HG03139 (cell line): Measurements from ENCODE around the gene LRIG1.

Experiments
- ATAC-seq: cut with Tn5 transposase; IDR thresholded peaks from one replicate; pipeline ENCODE4 v1.9.1; 2021; ENCODE audit not compliant: unreplicated experiment

Gene LRIG1

DNA sequence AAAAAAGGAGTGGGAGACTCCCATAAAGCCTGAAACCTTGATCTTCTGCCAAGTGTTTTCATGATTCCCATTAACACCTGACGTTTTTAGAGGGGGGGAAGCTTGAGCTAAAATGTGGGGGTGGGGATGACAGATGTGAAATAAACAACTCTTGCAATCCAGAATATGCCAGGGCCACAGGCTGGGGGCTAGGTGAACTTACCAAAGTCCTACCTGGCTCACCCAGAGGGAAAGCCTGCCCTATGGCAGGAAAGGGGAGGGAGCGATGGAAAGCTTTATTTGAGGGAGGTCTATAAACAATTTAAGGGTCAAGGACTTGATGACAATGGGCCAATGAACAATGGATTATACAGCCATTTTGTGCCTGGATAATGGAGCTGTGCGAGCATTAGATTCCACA is 108.3 kb downstream of the LRIG1 start:
- no peak for ATAC-seq

DNA sequence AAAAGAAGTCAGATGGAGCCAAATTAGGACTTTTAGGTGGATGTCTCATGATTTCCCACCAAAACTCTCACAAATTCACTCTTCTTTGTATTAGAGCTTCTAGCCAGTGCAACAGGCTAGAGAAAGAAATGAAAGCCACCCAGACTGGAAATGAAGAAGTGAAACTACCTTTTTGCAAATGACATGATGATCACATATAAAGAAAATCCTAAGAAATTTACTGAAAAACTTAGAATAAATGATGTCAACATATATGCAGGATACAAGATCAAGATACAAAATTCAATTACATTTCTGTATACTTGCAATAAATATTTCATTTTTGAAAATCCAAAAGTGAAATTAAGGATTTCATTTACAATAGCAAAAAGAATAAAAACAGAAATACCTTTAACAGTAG is 110.8 kb downstream of the LRIG1 start:
- ATAC-seq, result no peak

DNA sequence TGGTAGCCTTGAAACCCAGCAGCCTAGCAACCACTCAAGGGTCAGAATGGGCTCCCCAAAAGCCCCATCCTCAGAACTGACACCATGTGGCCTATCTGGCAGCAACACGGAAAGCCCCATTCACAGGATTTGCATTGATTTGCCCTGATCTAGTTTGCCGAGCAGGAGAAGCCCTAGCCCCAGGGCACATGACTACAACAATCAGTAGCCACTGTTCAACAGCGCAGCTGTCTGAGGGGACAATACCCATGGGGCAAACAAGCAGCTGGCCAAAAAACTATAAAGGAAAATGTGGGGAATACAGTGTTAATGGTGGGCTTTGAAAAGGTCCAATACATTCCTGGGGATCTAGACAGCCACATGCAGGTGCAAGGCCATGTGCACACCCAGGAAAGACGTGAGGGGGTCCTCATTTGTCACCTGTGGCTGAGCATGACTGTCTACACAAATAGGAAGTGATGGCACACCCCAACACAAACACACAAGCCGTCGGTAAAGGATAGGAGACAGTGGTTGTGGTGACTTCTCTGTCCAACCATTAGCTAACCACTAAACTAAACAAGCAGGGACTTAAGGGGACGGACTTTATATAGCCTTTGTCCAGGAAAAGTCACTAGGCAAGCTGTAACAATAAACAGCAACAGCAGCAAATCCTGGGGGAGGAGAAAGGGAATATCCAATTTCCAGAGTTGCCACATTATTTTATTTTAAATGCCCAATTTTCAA is 113.7 kb downstream of the LRIG1 start:
- peak; percentile 32 for ATAC-seq

DNA sequence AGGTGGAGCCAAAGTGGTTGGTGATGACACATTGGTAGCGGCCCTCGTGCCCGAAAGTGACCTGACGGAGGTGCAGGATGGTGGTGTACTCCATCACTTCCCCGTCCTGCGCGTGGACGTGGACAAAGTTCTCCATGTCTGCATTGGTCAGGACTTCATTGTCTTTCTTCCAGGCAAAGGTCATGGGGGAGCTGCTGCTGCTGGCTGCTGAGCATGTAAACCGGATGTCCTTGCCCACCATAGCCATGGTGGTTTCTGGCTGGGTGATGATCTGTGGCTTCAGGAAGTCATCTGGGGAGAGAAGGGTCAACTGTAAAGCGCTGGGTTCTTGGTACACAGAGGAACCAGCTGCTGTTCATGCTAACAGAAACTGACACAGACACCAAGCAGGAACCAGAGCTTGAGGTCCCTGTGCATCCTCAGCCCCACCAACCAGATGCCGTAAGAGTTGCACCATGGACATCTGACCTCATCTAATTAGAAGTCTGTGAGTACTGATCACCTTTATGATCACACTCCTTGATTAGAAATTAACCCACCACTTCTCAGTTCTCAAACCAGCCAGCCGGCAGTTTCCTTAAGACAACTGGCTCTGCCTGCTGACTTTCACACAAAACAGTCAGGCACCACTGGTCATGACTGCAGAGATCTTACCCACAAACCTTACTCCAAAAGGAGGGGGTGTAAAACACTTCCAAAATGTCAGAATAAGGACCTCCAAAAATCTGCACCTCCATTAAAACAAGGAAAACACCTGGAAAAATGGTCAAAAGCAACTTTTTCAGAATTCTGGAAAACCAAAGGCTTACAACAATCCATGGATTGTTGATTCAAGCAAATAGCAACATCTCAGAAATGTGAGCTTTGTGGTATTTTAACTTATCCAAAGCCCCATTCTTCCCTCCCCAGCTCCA is 114.6 kb downstream of the LRIG1 start:
- peak; percentile 86 for ATAC-seq

DNA sequence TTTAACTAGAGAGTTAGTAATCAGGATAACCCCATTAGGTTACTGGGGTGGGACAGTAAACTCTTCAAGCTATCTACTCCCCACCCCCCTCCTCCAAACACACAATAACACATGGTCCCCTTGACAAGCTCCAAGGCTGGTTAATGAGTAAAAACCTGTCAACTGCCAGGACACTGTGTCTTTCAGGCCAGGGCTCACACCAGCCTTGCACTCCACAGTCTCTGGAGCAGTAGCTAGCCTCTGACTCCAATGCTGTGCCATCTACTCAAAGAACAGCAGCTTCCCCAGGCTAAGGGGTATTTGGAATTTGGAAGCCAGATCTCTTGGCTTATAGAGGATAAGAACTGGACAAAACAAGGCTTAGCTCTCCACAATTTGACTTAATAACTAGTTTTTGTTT is 115.8 kb downstream of the LRIG1 start:
- ATAC-seq, result no peak

DNA sequence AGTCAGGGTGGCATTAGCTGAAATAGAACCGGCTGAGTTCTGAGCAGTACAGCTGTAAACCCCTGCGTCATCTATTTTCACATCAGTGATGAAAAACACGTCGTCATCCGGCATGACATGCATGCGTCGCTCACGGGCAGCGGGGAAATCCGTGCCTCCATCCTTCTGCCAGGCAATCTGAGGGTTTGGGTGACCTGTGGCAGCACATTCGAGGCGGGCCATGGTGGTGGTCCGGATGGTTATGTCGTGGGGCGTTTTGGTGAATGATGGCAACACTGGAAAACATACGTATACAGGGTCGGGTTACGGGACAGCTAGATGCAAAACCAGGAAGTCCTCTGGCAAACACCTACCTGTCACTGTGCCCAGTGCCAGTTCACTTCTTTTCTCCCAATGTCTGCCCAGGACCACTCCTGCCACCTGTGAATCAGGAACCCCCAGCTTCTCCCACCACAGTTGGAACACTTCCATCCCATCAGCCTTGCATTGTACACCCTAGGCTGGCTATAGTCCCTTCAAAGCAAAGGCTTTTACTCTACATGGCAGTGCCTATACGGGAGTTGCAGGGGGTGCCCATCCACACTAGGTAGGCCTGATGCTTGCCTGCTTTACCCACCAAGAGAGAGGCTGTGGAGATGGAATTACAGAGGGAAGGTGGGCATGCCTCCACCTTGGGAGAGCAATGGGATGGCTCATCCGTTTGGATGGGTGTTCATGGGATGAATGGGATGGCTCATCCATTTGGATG is 116.7 kb downstream of the LRIG1 start:
- no peak for ATAC-seq

DNA sequence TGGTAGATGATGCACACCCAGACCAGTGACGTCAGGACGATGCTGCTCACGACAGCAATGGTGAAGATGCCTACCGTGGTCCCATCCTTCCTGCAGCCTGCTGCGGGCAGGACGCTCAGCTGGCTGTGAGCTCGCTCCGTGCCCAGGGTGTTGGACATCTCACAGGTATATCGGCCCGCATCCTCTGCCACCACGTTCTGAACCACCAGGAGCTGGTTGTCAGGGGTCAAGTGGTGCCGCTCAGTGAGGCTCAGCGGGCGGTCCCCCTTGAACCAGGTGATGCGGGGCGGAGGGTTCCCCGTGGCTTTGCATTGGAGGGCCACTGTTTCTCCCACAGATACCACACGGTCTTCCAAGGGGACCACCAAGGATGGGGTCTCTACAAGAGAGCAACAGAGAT is 117.8 kb downstream of the LRIG1 start:
- ATAC-seq, result no peak

DNA sequence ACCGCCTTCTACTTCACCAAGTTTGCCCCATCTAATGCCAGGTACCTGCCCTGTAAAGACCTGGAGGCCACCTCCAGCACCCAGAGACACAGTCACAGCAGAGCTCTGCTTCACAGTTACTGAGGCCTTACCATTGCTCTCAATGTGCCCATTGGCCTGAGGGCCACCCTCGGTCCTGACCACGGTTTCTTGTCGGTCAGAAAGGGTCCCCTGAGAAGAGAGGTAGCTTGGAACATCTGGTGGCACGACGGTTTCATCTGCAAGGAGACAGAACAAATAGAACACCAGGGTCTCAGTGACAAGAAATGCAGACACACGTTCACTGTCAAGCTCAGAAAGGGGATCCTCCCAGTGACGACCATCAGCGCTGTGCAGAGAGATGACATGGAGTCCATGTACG is 118.7 kb downstream of the LRIG1 start:
- no peak for ATAC-seq

DNA sequence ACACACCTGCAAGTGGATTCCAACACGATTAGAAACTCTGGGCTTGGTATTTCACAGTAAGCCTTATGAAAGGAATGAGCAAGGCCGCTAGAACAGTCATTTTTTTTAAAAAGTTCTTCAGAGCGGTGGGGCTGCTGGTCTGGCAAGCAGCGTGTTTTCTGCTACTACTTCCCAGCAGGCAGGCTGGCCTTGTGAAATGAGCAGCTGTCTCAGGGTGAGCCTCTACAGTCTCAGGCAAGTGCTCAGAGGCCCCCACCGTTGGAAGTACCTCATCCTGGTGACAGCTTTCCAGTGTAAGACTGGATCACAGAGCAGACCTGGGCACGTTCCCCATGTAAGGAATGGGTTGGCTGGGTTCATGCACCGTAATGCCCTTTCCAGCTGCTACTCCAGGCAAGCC is 119.2 kb downstream of the LRIG1 start:
- no peak for ATAC-seq

DNA sequence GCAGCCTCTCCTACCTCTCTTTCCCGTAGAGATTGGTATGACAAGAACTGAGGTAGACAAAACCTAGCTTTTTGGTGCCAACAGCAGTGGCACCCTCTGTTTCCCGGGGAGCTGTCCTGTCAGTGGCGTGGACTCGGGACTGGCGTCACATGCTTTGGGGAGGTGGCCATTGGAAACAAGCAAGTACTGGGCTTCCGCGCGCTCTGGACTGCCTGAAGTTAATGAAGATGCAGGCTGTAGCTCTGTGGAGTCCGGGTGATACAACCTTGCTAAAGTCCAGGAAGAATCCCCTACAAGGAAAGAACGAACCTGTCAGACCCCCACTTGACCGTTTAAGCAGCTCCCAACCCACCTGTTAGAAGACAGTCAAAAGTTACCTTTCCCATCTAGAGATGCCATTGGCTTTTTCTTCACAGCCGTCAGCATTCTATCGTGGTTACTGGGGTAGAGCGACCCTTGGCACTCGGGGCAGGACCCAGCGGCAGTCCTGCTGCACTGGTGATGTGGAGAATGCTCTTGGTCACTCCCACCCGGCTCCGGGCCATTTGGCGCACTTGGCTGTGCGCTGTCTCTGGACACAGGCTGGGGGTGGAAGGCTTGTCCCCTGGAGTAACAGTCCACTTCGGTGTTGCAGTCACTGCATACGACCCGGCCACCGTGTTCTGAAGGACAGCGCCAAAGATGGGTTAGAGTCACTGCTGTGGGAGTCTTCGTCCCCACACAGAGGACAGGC is 120.5 kb downstream of the LRIG1 start:
- ATAC-seq, result no peak

DNA sequence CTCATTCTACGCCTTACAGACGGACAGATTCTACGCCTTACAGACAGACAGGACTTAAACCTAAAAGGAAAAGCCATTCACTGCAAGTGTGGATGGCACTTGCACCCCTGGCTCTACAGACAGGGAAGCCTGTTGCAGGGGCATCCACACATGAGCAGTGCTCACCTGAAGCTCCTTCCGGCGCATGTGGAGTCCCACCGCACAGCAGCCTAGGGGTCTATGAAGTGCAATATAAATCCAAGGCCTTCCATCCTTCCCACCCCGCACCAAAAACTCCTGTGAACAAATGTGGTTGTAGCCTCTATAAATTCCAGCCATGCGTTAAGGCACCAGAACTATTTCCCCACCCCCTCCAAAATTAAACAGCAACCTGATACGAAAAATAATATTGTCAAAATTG is 121.3 kb downstream of the LRIG1 start:
- no peak for ATAC-seq

DNA sequence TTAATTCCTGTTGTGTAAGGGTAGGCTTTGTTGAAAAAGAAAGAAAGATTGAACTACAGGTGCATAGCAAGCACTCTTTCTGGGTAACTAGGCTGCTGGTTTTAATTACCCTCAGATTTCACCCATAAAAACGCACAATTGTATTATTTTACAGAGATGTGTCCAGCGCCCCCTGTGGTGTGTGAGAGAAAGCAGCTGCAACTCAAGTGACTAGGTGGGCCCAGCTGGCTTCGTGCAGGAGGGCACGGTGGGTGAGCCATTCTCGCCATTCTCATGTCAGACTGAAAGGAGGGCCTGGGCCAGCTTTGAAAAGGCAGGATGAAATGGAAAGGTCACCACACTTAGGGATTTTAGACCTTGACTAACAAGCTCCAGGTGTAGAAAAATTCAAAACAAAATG is 122.6 kb downstream of the LRIG1 start:
- no peak for ATAC-seq

DNA sequence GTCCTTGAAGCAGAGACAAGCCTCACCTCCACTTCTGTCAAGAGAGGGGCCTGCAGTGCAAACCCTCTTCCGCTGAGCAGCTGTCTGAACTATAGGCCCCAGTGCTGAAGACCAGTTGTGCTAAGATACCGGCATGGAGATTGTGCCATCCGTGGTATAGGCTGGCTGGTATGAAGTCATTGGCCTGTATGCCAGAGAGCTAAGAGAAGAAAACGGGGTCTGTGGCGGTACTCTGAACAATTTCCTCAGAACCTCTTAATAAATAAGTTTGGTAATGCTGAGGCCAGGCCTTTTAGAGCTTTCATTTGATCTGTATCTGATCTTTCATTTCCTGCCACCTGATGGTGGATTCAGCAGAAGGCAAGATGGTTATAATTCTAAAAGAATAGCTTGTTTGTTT is 123.0 kb downstream of the LRIG1 start:
- no peak for ATAC-seq

DNA sequence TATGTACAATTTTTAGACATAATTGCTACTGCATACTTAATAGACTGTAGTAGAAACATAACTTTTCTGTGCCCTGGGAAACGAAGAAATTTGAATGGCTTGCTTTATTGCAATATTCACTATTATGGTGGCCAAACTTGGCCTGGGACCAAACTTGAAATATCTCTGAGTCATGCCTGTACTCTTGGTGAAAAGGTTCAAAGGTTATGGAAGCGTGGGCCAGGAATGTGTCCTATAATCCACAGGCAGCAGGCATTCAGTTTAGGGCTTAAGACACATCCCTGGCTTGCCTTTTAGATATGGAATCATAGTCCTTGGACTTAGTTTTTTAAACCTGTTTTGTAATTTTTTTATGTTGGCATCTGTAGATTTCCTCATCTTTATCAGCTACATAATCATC is 124.3 kb downstream of the LRIG1 start:
- no peak for ATAC-seq

DNA sequence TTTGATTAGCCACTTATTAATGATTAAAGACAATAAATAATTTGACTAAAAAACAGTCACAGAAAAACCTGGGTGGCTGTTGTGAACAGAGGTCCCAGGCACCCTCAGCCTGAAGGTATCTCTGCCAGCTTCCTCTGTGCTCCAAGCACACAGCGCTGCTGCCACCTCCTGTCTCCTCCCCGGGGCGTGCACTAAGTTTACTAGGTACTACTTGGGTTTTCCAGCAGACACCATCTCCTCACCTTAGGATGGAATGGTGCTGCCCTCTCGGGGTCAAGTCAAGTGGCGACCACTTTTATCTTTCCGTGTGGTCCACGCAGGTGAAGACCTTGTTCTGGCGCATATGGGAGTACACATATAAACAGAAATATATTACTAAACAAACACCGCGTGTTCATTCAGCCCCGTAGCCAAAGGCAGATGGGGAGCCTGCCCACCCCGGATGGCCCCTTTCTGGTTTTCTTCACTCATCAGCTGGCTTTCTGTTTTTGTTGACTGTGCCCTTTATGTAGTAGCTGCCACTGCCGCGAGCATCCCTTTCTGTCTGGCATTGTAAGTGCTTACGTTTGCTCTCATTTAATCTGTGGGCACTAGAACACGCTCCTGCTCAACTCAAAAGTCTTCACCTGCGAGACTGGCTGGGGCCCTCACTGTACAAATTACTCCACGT is 128.0 kb downstream of the LRIG1 start:
- ATAC-seq, result no peak

DNA sequence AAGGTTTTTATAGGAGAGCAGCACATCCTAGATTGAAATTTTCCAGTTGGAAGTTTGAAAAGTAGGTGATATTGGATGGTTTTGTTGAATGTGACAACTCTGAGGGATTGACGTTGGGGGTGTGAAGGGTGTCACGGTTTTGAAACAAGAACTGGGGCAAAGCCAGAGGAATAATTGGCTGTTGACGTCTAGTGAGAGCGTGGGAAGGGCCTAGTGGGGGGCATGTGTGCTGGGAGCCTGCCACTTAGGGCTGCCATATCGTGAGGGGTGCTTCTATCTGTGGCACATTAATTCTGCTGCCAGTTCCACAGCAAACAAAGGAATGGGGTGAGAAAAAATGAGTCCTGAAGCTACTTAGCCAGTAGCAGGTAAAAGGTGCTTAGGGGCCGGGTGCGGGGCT is 129.4 kb downstream of the LRIG1 start:
- ATAC-seq, result no peak

DNA sequence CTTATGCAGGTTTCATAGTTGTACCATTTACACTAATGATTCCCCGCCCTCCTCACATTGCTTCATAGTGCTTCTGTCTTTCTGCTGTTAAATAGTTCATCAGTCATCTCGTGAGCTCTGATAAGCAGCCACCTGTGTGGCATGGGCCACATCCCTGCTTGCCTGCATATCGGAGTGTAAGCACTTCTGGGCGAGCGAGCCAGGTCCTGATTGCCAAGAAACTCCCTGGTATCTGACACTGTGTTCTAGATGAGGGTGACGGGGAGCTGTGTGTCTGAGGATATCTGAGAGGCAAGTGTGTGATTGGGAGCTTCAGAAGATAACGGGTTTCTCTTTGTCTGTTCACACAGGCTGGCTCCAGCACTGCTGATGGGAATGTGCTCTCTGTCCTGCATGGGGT is 130.6 kb downstream of the LRIG1 start:
- ATAC-seq, result no peak

DNA sequence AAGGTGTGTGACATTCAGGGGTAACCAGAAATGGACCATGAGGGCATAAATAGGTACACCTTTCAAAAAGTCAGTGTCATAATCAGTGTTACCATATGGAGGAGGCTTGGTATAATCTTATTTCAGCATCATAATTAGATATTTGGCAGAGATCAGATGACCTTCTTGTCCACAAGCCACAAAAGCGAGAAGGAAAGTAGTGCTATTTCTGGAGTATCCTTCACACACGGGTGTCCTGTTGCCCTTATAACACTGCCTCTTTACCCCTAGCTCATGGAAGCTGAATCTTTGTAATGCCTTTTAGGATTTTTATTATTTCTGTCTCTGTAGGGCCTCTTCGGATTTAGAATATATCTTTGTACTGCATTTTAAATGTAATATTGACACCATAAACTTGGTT is 132.8 kb downstream of the LRIG1 start:
- no peak for ATAC-seq

DNA sequence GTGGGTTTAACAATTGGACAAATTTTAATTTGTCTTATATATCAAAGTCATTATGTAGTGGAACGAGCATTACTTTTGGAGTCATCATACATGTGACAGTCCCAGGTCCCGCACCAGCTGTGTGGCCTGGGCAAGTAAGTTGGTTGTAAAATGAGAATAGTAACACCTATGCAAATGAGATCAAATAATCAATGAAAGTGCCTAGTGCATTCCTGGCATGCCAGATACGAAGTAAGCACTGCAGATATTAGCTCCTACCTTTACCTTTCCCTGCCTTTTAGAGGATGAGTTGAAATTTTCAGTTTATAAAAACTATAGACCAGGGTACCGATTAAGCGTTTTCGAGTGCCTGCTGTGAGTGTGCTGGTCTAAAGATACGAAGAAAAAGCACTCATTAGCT is 134.1 kb downstream of the LRIG1 start:
- ATAC-seq, result no peak

DNA sequence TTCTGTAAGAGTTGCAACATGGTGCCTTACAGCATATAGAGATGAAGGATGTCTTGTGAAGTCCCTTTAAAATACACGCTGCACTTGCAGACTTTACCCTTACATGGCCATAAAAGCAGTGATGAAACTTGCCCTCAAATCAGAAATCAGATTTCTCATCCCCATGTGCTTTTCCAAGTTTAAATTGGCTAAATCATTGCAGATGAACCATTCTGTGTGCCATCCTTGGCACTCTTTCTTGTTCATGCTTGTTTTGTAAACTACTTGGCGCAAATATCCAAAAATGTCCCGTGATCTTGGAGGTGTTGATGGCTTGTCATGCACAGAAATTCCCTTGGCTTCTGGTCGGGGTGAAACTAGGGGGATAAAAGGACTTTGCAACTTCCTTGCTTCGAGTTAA is 135.7 kb downstream of the LRIG1 start:
- ATAC-seq, result no peak

DNA sequence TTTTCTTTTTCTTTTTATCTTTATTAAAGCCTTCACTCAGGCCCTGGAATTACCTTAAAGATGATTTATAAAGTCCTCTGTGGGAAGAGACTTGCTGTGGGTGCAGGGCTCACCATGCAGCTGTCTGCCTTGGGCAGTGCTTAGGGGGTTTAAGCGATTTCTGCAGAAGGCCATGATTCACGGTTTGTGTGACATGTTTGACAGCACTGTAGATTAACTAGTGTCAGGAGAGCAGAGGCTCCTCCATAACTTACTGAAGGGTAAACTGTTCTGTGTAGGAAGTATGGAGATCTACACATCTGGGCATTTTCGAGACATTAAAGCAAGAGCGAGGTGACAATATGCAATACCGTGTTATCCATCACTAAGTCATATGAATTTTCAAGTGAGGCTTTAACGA is 137.7 kb downstream of the LRIG1 start:
- ATAC-seq, result no peak
